BE2C (cell line): ENCODE measurements around the gene TSTD2.

Experiments
- DNase-seq: peaks from one replicate; pipeline ENCODE4 v3.0.0-alpha.2; 2020
- H3K27me3 ChIP-seq: fragments of 250-450 bp; sonication (Bioruptor Pico); 2 replicates; pipeline ENCODE4 v1.5.1; 2020; ENCODE audit warnings: mild to moderate bottlenecking
- H3K36me3 ChIP-seq: fragments of 250-450 bp; sonication (Bioruptor Pico); 2 replicates; pipeline ENCODE4 v1.5.1; 2020; ENCODE audit warnings: mild to moderate bottlenecking
- H3K4me1 ChIP-seq: fragments of 250-450 bp; sonication (Bioruptor Pico); 2 replicates; pipeline ENCODE4 v1.5.1; 2020
- H3K4me3 ChIP-seq: 2 replicates; pipeline ENCODE4 v1.5.1; 2011; ENCODE audit warnings: low read depth, low read length
- H3K9me3 ChIP-seq: fragments of 250-450 bp; sonication (Bioruptor Pico); 2 replicates; pipeline ENCODE4 v1.5.1; 2020
- CTCF ChIP-seq: IDR thresholded peaks from 2 replicates; pipeline ENCODE4 v1.5.1; 2012; ENCODE audit warnings: mild to moderate bottlenecking, low read depth, low read length

TSTD2 gene

GRCh38 chr9:97567894-97568202 is 65.3 kb downstream of the TSTD2 start:
- peaks cover 12% of the 10 kb centered on the region for H3K4me1 ChIP-seq
- H3K9me3 ChIP-seq, result no peaks in the 10 kb centered on the region
- no peak overlapping the region for H3K4me3 ChIP-seq
- H3K36me3 ChIP-seq, result peaks cover 88% of the 10 kb centered on the region
- DNase-seq, result no peak
- no peaks in the 10 kb centered on the region for H3K27me3 ChIP-seq
- no peak for TF ChIP-seq CTCF

- DNase-seq, result no peak
- no peaks in the 10 kb centered on the region for H3K27me3 ChIP-seq
- no peak for TF ChIP-seq CTCF
- H3K4me3 ChIP-seq, result no peak overlapping the region
- no peaks in the 10 kb centered on the region for H3K9me3 ChIP-seq
- H3K36me3 ChIP-seq, result peaks cover 88% of the 10 kb centered on the region
- peaks cover 16% of the 10 kb centered on the region for H3K4me1 ChIP-seq
These were observed 65.8 kb downstream of the TSTD2 start for GRCh38 chr9:97567182-97567893.

- no peak for DNase-seq
- H3K36me3 ChIP-seq, result peaks cover 84% of the 10 kb centered on the region
- no peaks in the 10 kb centered on the region for H3K27me3 ChIP-seq
- no peak for TF ChIP-seq CTCF
- no peaks in the 10 kb centered on the region for H3K9me3 ChIP-seq
- no peak overlapping the region for H3K4me3 ChIP-seq
- peaks cover 24% of the 10 kb centered on the region for H3K4me1 ChIP-seq
These were observed 67.9 kb downstream of the TSTD2 start for GRCh38 chr9:97565262-97565661.

GRCh38 chr9:97564291-97565175 is 68.6 kb downstream of the TSTD2 start:
- H3K9me3 ChIP-seq, result no peaks in the 10 kb centered on the region
- peak; percentile 16 for TF ChIP-seq CTCF
- H3K27me3 ChIP-seq, result no peaks in the 10 kb centered on the region
- H3K36me3 ChIP-seq, result peaks cover 77% of the 10 kb centered on the region
- no peak overlapping the region for H3K4me3 ChIP-seq
- peaks cover 24% of the 10 kb centered on the region for H3K4me1 ChIP-seq
- DNase-seq, result peak; percentile 86

GRCh38 chr9:97563458-97564135 is 69.6 kb downstream of the TSTD2 start:
- H3K9me3 ChIP-seq, result no peaks in the 10 kb centered on the region
- H3K4me1 ChIP-seq, result peaks cover 24% of the 10 kb centered on the region
- H3K27me3 ChIP-seq, result no peaks in the 10 kb centered on the region
- TF ChIP-seq CTCF, result no peak
- peaks cover 74% of the 10 kb centered on the region for H3K36me3 ChIP-seq
- DNase-seq, result no peak
- no peak overlapping the region for H3K4me3 ChIP-seq
